HEK293 (cell line): ENCODE results near the gene MRPS18B.

Source experiments
- IKZF3 ChIP-seq: fragments of 450-650 bp; IDR thresholded peaks from 2 replicates; pipeline ENCODE4 v1.5.0; 2018; ENCODE audit warnings: missing biosample characterization, mild to moderate bottlenecking, missing genetic modification characterization, moderate library complexity
- PBX3 ChIP-seq: sonication (generic); formaldehyde crosslinking; IDR thresholded peaks from 2 replicates; pipeline ENCODE4 v1.8.1; 2022; ENCODE audit warnings: mild to moderate bottlenecking, moderate library complexity, missing genetic modification reagents
- PRDM1 ChIP-seq: fragments of 450-650 bp; formaldehyde crosslinking; IDR thresholded peaks from 2 replicates; pipeline ENCODE4; 2016; ENCODE audit warnings: missing biosample characterization, missing genetic modification characterization
- ZBTB49 ChIP-seq: fragments of 450-650 bp; formaldehyde crosslinking; IDR thresholded peaks from 2 replicates; pipeline ENCODE4 v1.5.1; 2016; ENCODE audit warnings: missing biosample characterization, missing genetic modification characterization, low read depth
- ZFP3 ChIP-seq: fragments of 450-650 bp; formaldehyde crosslinking; IDR thresholded peaks from 2 replicates; pipeline ENCODE4 v1.5.1; 2016; ENCODE audit warnings: low read depth, missing biosample characterization, missing genetic modification characterization
- ZNF138 ChIP-seq: fragments of 450-650 bp; formaldehyde crosslinking; IDR thresholded peaks from 2 replicates; pipeline ENCODE4 v1.5.1; 2016; ENCODE audit warnings: missing biosample characterization, missing genetic modification characterization, borderline replicate concordance
- ZNF16 ChIP-seq: fragments of 450-650 bp; formaldehyde crosslinking; IDR thresholded peaks from 2 replicates; pipeline ENCODE4 v1.5.1; 2016; ENCODE audit warnings: low read depth, missing biosample characterization, missing genetic modification characterization
- ZNF202 ChIP-seq: fragments of 450-650 bp; formaldehyde crosslinking; IDR thresholded peaks from 2 replicates; pipeline ENCODE4 v1.5.1; 2016; ENCODE audit warnings: missing biosample characterization, missing genetic modification characterization, borderline replicate concordance
- ZNF280C ChIP-seq: fragments of 450-650 bp; formaldehyde crosslinking; IDR thresholded peaks from 2 replicates; pipeline ENCODE4 v1.5.1; 2016; ENCODE audit warnings: missing biosample characterization, missing genetic modification characterization
- ZNF311 ChIP-seq: fragments of 450-650 bp; formaldehyde crosslinking; IDR thresholded peaks from 2 replicates; pipeline ENCODE4 v1.5.1; 2017; ENCODE audit warnings: missing biosample characterization, missing genetic modification characterization, borderline replicate concordance
- ZNF391 ChIP-seq: fragments of 450-650 bp; formaldehyde crosslinking; IDR thresholded peaks from 2 replicates; pipeline ENCODE4 v1.5.1; 2016; ENCODE audit warnings: low read depth, missing biosample characterization, missing genetic modification characterization, borderline replicate concordance
- ZNF521 ChIP-seq: fragments of 450-650 bp; formaldehyde crosslinking; IDR thresholded peaks from 2 replicates; pipeline ENCODE4 v1.5.1; 2017; ENCODE audit warnings: missing biosample characterization, mild to moderate bottlenecking, missing genetic modification characterization
- ZNF549 ChIP-seq: fragments of 450-650 bp; IDR thresholded peaks from 2 replicates; pipeline ENCODE4 v1.5.1; 2018; ENCODE audit warnings: missing biosample characterization, missing genetic modification characterization, mild to moderate bottlenecking, inconsistent platforms, moderate library complexity
- ZNF626 ChIP-seq: fragments of 450-650 bp; sonication (Bioruptor Pico); formaldehyde crosslinking; IDR thresholded peaks from 2 replicates; pipeline ENCODE4 v1.5.1; 2018; ENCODE audit warnings: missing biosample characterization, missing genetic modification characterization, inconsistent platforms
- ZNF707 ChIP-seq: fragments of 450-650 bp; formaldehyde crosslinking; IDR thresholded peaks from 2 replicates; pipeline ENCODE4 v1.5.1; 2016; ENCODE audit warnings: missing biosample characterization, missing genetic modification characterization
- ZNF837 ChIP-seq: fragments of 450-650 bp; formaldehyde crosslinking; IDR thresholded peaks from 2 replicates; pipeline ENCODE4 v1.5.1; 2016; ENCODE audit warnings: missing biosample characterization, missing genetic modification characterization
- ZSCAN18 ChIP-seq: fragments of 450-650 bp; formaldehyde crosslinking; IDR thresholded peaks from 2 replicates; pipeline ENCODE4 v1.5.1; 2016; ENCODE audit warnings: missing biosample characterization, missing genetic modification characterization
- ZSCAN30 ChIP-seq: fragments of 450-650 bp; IDR thresholded peaks from 2 replicates; pipeline ENCODE4 v1.5.1; 2018; ENCODE audit warnings: missing biosample characterization, mild to moderate bottlenecking, missing genetic modification characterization, moderate library complexity
- TF ChIP-seq, protein P1 (sequence below): fragments of 450-650 bp; formaldehyde crosslinking; IDR thresholded peaks from 2 replicates; pipeline ENCODE4 v1.5.1; 2016; ENCODE audit warnings: missing biosample characterization, missing genetic modification characterization, borderline replicate concordance
- TF ChIP-seq, protein P2 (sequence below): fragments of 450-650 bp; formaldehyde crosslinking; IDR thresholded peaks from 2 replicates; pipeline ENCODE4 v1.5.1; 2016; ENCODE audit warnings: missing biosample characterization, missing genetic modification characterization
- TF ChIP-seq, protein P3 (sequence below): fragments of 450-650 bp; formaldehyde crosslinking; IDR thresholded peaks from 2 replicates; pipeline ENCODE4 v1.5.1; 2017; ENCODE audit warnings: missing biosample characterization, missing genetic modification characterization
- TF ChIP-seq, protein P4 (sequence below): fragments of 450-650 bp; IDR thresholded peaks from 2 replicates; pipeline ENCODE4 v1.5.1; 2018; ENCODE audit warnings: missing biosample characterization, missing genetic modification characterization

Gene MRPS18B

GRCh38 chr6:30626484-30627366 is 9.1 kb downstream of the MRPS18B start, which contains the start of gene ATAT1 (continued):
- TF ChIP-seq ZNF280C (no peak), ZNF837 (tag by site-specific recombination) (no peak), ZNF626 (tag by site-specific recombination) (no peak), ZSCAN30 (tag by site-specific recombination) (peak; percentile 72; the same call in 1 of the 2 replicates), PRDM1 (tag by site-specific recombination) (no peak), ZNF391 (no peak; the same call in 1 of the 2 replicates), PBX3 (CRISPR knock-in tag) (no peak), ZFP3 (no peak), ZSCAN18 (no peak), ZNF202 (tag by site-specific recombination) (no peak), ZBTB49 (tag by site-specific recombination) (no peak), ZNF549 (tag by site-specific recombination) (no peak), ZNF707 (tag by site-specific recombination) (no peak), ZNF138 (tag by site-specific recombination) (no peak), IKZF3 (tag by site-specific recombination) (no peak), ZNF16 (tag by site-specific recombination) (no peak), ZNF311 (no peak), ZNF521 (tag by site-specific recombination) (no peak)
- TF ChIP-seq, protein P1, sequence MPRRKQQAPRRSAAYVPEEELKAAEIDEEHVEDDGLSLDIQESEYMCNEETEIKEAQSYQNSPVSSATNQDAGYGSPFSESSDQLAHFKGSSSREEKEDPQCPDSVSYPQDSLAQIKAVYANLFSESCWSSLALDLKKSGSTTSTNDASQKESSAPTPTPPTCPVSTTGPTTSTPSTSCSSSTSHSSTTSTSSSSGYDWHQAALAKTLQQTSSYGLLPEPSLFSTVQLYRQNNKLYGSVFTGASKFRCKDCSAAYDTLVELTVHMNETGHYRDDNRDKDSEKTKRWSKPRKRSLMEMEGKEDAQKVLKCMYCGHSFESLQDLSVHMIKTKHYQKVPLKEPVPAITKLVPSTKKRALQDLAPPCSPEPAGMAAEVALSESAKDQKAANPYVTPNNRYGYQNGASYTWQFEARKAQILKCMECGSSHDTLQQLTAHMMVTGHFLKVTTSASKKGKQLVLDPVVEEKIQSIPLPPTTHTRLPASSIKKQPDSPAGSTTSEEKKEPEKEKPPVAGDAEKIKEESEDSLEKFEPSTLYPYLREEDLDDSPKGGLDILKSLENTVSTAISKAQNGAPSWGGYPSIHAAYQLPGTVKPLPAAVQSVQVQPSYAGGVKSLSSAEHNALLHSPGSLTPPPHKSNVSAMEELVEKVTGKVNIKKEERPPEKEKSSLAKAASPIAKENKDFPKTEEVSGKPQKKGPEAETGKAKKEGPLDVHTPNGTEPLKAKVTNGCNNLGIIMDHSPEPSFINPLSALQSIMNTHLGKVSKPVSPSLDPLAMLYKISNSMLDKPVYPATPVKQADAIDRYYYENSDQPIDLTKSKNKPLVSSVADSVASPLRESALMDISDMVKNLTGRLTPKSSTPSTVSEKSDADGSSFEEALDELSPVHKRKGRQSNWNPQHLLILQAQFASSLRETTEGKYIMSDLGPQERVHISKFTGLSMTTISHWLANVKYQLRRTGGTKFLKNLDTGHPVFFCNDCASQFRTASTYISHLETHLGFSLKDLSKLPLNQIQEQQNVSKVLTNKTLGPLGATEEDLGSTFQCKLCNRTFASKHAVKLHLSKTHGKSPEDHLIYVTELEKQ (tag by site-specific recombination) = no peak
- TF ChIP-seq, protein P2, sequence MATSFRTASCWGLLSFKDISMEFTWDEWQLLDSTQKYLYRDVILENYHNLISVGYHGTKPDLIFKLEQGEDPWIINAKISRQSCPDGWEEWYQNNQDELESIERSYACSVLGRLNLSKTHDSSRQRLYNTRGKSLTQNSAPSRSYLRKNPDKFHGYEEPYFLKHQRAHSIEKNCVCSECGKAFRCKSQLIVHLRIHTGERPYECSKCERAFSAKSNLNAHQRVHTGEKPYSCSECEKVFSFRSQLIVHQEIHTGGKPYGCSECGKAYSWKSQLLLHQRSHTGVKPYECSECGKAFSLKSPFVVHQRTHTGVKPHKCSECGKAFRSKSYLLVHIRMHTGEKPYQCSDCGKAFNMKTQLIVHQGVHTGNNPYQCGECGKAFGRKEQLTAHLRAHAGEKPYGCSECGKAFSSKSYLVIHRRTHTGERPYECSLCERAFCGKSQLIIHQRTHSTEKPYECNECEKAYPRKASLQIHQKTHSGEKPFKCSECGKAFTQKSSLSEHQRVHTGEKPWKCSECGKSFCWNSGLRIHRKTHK = no peak
- TF ChIP-seq, protein P3, sequence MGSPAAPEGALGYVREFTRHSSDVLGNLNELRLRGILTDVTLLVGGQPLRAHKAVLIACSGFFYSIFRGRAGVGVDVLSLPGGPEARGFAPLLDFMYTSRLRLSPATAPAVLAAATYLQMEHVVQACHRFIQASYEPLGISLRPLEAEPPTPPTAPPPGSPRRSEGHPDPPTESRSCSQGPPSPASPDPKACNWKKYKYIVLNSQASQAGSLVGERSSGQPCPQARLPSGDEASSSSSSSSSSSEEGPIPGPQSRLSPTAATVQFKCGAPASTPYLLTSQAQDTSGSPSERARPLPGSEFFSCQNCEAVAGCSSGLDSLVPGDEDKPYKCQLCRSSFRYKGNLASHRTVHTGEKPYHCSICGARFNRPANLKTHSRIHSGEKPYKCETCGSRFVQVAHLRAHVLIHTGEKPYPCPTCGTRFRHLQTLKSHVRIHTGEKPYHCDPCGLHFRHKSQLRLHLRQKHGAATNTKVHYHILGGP (tag by site-specific recombination) = no peak
- TF ChIP-seq, protein P4, sequence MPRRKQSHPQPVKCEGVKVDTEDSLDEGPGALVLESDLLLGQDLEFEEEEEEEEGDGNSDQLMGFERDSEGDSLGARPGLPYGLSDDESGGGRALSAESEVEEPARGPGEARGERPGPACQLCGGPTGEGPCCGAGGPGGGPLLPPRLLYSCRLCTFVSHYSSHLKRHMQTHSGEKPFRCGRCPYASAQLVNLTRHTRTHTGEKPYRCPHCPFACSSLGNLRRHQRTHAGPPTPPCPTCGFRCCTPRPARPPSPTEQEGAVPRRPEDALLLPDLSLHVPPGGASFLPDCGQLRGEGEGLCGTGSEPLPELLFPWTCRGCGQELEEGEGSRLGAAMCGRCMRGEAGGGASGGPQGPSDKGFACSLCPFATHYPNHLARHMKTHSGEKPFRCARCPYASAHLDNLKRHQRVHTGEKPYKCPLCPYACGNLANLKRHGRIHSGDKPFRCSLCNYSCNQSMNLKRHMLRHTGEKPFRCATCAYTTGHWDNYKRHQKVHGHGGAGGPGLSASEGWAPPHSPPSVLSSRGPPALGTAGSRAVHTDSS (tag by site-specific recombination) = no peak
